Testis (tissue), 3 donors: Measurements from ENCODE around the gene FHAD1. TPM values are rescaled to one million over a fixed set of nuclear protein-coding genes. Genes with fewer than 3 reads are reported as not detected.

Experiments used
- DNase-seq: peaks from one replicate; pipeline ENCODE4 v3.0.0-alpha.2; 2019
- H3K27ac ChIP-seq, 2 donors: fragments of 200-600 bp; sonication (generic); one replicate each; pipeline ENCODE4 v1.5.1; 2019
- H3K27me3 ChIP-seq: fragments of 200-600 bp; sonication (generic); one replicate; pipeline ENCODE4 v1.5.1; 2019
- H3K36me3 ChIP-seq: fragments of 200-600 bp; sonication (generic); one replicate; pipeline ENCODE4 v1.5.1; 2017; ENCODE audit warnings: low read depth; ENCODE audit errors: missing control alignments
- H3K4me1 ChIP-seq: fragments of 200-600 bp; sonication (generic); one replicate; pipeline ENCODE4 v1.5.1; 2019
- H3K4me3 ChIP-seq, 2 donors: fragments of 200-600 bp; sonication (generic); one replicate each; pipeline ENCODE4 v1.5.1; 2017 to 2019
- H3K9me3 ChIP-seq: fragments of 200-600 bp; sonication (generic); one replicate; pipeline ENCODE4 v1.5.1; 2017
- CTCF ChIP-seq, 3 experiments: fragments of 450-650 bp in 2 of 3; fragments of 200-600 bp in 1 of 3; sonication (generic) in 1 of 3; IDR thresholded peaks; one replicate each; pipeline ENCODE4 v1.5.1; 2016 to 2019; ENCODE audit warnings: antibody characterized with exemption in 3 of 3, mild to moderate bottlenecking in 2 of 3, moderate library complexity in 1 of 3
- POLR2A ChIP-seq: fragments of 450-650 bp; IDR thresholded peaks from one replicate; pipeline ENCODE4 v1.6.1; 2017; ENCODE audit warnings: antibody characterized with exemption, mild to moderate bottlenecking, moderate library complexity
- WGBS, 2 donors: methylation state at CpG; one replicate each; pipeline ENCODE4 v1.1.5; 2018; 5-methylcytosine and 5-hydroxymethylcytosine counted together
- intact Hi-C: fragments of 100-400 bp; cut with DNase I; formaldehyde crosslinking; loops from one replicate; pipeline ENCODE4 v1.15.1; 2023; ENCODE audit warnings: low total_unique reads
- polyA plus RNA-seq: library from polyadenylated mRNA; stranded (reverse); fragments of 350-450 nt; fragmentation: Illumina TruSeq; extraction: RNeasy Lipid Tissue Mini Kit (QIAGEN cat#74804); gene quantifications from one replicate; pipeline ENCODE4 v1.2.3, GENCODE V29; 2014; ENCODE audit warnings: low read depth, low replicate concordance; ENCODE audit not compliant: insufficient read depth
- total RNA-seq, 2 donors: library from RNA; depleted of rRNA; stranded (reverse); fragments of >200 nt; gene quantifications; one replicate each; pipeline ENCODE4 v1.2.3, GENCODE V29; 2016

FHAD1 gene
- total and polyA plus RNA-seq, 3 donors from 2014 or later: 22.0 to 73.3 (median 59.0) TPM

DNA sequence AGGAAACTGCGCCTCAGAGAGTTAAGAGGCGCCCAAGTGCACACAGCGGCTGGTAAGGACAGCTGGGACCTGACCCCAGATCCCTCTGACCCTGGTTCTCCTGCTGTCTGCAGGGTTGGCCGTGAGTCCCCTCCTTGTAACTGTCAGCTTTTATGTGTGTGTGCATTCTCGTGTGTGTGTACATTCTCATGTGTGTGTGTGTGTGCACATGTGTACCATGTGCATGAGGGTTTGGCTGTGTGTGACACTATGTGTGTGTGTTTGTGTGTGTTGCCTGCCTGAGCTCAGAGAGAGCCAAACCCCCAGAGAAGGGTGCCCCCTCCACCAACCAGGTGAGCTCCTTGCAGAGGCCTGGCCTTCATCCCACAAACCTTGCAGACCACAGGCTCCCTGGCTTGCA, 136.8 kb downstream of the FHAD1 start:
- H3K4me1 ChIP-seq: peaks cover 10% of the 10 kb centered on the region
- H3K36me3 ChIP-seq: no peaks in the 10 kb centered on the region
- no peak overlapping the region for H3K27ac ChIP-seq
- no peaks in the 10 kb centered on the region for H3K27me3 ChIP-seq
- no peaks in the 10 kb centered on the region for H3K9me3 ChIP-seq
- intact Hi-C loops: no loop called here
- no peak for TF ChIP-seq CTCF (IDR thresholded peaks at IDR 0.05)
- TF ChIP-seq POLR2A: no peak
- 100% methylated on average over 2 to 5 of the region's 5 CpGs for WGBS, 2 donors
- H3K4me3 ChIP-seq: no peak overlapping the region
- DNase-seq: no peak

DNA sequence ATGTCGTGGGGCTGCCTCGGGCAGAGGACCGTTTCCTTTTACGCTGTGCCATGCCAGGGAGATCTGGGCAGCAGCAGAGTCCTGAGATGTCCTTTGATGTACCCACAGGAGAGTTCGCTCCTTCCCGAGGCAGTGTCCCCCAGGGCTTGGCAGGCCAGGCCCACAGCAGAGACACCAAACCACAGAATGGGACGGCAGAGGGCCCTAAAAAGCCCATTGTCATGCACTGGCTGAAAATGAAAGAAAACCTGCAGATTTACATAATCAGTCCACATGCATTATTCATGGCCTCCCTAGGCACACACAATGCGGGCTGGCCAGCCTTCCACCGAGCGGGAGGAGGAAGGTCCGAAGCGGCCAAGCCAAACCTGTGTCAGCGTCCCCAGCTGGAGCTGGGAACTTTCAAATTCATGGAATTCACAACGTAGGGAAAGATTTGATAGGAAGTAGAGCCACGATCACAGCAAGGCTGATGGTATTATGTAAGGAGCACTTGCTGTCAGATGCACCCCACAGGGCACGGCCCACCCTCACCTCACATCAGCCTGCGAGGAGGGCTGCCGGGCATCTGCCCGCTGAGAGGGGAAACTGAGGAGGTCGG, 137.4 kb downstream of the FHAD1 start:
- DNase-seq: no peak
- intact Hi-C loops: no loop called here
- H3K4me3 ChIP-seq: no peak overlapping the region
- H3K36me3 ChIP-seq: no peaks in the 10 kb centered on the region
- no peaks in the 10 kb centered on the region for H3K9me3 ChIP-seq
- TF ChIP-seq CTCF (IDR thresholded peaks at IDR 0.05) (no peak), POLR2A (no peak)
- H3K27me3 ChIP-seq: no peaks in the 10 kb centered on the region
- no peak overlapping the region for H3K27ac ChIP-seq
- WGBS, 2 donors: 87 to 93% methylated on average over 11 to 20 of the region's 20 CpGs
- peaks cover 10% of the 10 kb centered on the region for H3K4me1 ChIP-seq

DNA sequence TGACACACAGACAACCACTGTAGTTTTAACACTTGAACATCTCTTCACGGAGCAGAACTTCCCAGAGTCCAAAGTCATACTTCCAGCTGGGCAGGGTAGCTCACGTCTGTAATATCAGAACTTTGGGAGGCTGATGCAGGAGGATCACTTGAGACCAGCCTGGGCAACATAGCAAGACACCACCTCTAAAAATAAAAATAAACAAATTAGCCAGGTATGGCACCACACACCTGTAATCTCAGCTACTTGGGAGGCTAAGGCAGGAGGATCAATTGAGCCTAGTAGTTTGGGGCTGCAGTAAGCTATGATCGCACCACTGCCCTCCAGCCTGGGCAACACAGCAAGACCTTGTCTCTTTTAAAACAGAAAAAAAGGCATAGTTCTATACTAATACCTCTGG, 138.4 kb downstream of the FHAD1 start:
- Histone ChIP-seq H3K9me3 (no peaks in the 10 kb centered on the region), H3K4me3 (no peak overlapping the region), H3K36me3 (no peaks in the 10 kb centered on the region), H3K4me1 (peaks cover 10% of the 10 kb centered on the region), H3K27me3 (no peaks in the 10 kb centered on the region), H3K27ac (no peak overlapping the region)
- no peak for TF ChIP-seq POLR2A
- no peak for TF ChIP-seq CTCF (IDR thresholded peaks at IDR 0.05)
- intact Hi-C loops: no loop called here
- no peak for DNase-seq
- 86 to 94% methylated on average over 3 of the region's 3 CpGs for WGBS, 2 donors

DNA sequence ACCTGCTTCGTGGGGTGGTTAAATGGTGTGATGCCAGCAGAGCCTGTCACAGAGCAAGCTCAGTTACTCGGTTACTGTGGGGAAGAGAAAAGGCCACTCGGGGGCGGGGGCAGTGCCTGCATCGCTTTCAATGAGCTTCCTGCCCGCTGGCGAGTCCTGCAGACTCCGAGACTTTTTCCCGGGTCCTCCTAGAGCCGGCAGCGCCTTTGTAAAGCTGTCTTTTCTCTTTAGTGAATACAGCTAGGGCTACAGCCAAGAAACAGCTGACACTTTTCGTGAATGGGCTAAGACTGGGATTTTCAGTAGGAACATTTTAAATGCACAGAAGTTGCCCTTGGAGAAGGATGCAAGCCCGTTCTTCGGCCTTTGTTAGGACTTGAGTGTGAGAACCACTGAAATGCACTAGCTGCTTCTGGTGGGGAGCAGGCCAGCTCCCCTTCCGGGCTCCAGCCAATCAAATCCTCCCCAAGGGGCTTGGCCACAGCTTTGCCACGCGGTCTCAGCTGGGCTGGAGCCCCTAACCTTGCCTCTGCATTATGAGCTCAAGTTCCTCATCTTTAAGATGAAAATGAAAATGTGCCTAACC, 139.2 kb downstream of the FHAD1 start:
- TF ChIP-seq CTCF (IDR thresholded peaks at IDR 0.05): no peak
- TF ChIP-seq POLR2A: no peak
- Histone ChIP-seq H3K36me3 (no peaks in the 10 kb centered on the region), H3K4me1 (peaks cover 10% of the 10 kb centered on the region), H3K27ac (no peak overlapping the region), H3K27me3 (no peaks in the 10 kb centered on the region), H3K9me3 (no peaks in the 10 kb centered on the region), H3K4me3 (no peak overlapping the region)
- no peak for DNase-seq
- 28 to 52% methylated on average over 17 of the region's 17 CpGs for WGBS, 2 donors
- intact Hi-C loops: no loop called here
